ENCODE measurements around the gene BOC.

Gene BOC

GRCh38 chr3:113193288-113193687 lies 18.1 kb upstream of the BOC start:
- no peak overlapping the region for H3K4me3 ChIP-seq (ENCODE audit: low read depth, low read length)
- DNase-seq (ENCODE audit: low read depth, low spot score) = no peak
- no peak for TF ChIP-seq CTCF (IDR thresholded peaks at IDR 0.05; ENCODE audit: low read depth, low read length)
- in situ Hi-C loops (cut with HindIII; ENCODE audit: low sequenced_read_pairs) = no loop called here

- TF ChIP-seq CTCF (IDR thresholded peaks at IDR 0.05; ENCODE audit: low read depth, low read length) = no peak
- H3K4me3 ChIP-seq (ENCODE audit: low read depth, low read length) = no peak overlapping the region
- no peak for DNase-seq (ENCODE audit: low read depth, low spot score)
Measured at GRCh38 chr3:113193719-113194118, 17.6 kb upstream of the BOC start.

GRCh38 chr3:113194823-113195401 lies 16.4 kb upstream of the BOC start:
- in situ Hi-C loops (cut with HindIII; ENCODE audit: low sequenced_read_pairs) = no loop called here
- H3K4me3 ChIP-seq (ENCODE audit: low read depth, low read length) = no peak overlapping the region
- no peak for TF ChIP-seq CTCF (IDR thresholded peaks at IDR 0.05; ENCODE audit: low read depth, low read length)
- DNase-seq (ENCODE audit: low read depth, low spot score) = no peak

More at GRCh38 chr3:113193719-113194118, 17.6 kb upstream of the BOC start:
- in situ Hi-C loops (cut with HindIII; ENCODE audit: low sequenced_read_pairs) = no loop called here

- TF ChIP-seq CTCF (IDR thresholded peaks at IDR 0.05; ENCODE audit: low read depth, low read length) = no peak
- no peak overlapping the region for H3K4me3 ChIP-seq (ENCODE audit: low read depth, low read length)
- DNase-seq (ENCODE audit: low read depth, low spot score) = no peak
- in situ Hi-C loops (cut with HindIII; ENCODE audit: low sequenced_read_pairs) = no loop called here
Measured at GRCh38 chr3:113200351-113200750, 11.0 kb upstream of the BOC start.

- in situ Hi-C loops (cut with HindIII; ENCODE audit: low sequenced_read_pairs) = no loop called here
- no peak for TF ChIP-seq CTCF (IDR thresholded peaks at IDR 0.05; ENCODE audit: low read depth, low read length)
- DNase-seq (ENCODE audit: low read depth, low spot score) = no peak
- no peak overlapping the region for H3K4me3 ChIP-seq (ENCODE audit: low read depth, low read length)
Measured at GRCh38 chr3:113200946-113201345, 10.4 kb upstream of the BOC start.

GRCh38 chr3:113204371-113204770 lies 7.0 kb upstream of the BOC start:
- in situ Hi-C loops (cut with HindIII; ENCODE audit: low sequenced_read_pairs) = no loop called here
- no peak for DNase-seq (ENCODE audit: low read depth, low spot score)
- H3K4me3 ChIP-seq (ENCODE audit: low read depth, low read length) = no peak overlapping the region
- TF ChIP-seq CTCF (IDR thresholded peaks at IDR 0.05; ENCODE audit: low read depth, low read length) = no peak

- TF ChIP-seq CTCF (IDR thresholded peaks at IDR 0.05; ENCODE audit: low read depth, low read length) = no peak
- in situ Hi-C loops (cut with HindIII; ENCODE audit: low sequenced_read_pairs) = no loop called here
- H3K4me3 ChIP-seq (ENCODE audit: low read depth, low read length) = no peak overlapping the region
- DNase-seq (ENCODE audit: low read depth, low spot score) = no peak
Measured at GRCh38 chr3:113205481-113205880, 5.9 kb upstream of the BOC start.
